ENCODE measurements around the gene RPL38.

The RPL38 gene

DNA sequence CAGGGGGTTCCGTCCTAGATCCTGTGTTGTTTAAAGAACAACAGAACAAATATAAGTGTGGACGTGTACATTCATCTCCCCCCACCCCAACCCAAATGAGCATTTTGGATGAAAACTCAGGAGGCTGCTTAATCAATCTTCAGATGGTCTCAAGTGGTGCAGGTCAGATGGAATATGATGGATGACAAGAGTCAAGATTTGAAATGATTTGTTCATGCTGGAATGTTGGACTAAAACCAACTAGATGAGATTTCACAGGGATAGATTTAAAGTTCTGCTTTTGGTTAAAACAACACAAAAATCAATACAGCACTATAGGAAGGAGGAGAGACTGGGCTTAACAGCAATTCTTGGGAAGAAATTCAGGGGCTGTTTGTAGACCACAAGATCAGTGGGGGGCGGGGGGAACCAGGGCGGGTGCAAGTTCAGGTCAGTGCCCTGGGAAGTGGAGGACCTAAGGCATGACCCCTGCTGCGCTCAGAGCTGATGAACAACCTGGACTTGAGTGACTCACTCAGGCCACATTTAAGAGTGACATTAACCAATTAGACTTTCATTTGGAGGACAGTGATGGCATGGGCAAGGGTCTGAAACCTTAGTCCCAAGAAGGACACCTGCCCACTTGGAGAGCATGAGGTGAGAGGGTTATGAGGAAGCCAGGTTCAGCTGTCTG, 25.0 kb downstream of the RPL38 start:
- H3K27ac ChIP-seq (ENCODE audit: low read depth, low read length), result no peak overlapping the region

DNA sequence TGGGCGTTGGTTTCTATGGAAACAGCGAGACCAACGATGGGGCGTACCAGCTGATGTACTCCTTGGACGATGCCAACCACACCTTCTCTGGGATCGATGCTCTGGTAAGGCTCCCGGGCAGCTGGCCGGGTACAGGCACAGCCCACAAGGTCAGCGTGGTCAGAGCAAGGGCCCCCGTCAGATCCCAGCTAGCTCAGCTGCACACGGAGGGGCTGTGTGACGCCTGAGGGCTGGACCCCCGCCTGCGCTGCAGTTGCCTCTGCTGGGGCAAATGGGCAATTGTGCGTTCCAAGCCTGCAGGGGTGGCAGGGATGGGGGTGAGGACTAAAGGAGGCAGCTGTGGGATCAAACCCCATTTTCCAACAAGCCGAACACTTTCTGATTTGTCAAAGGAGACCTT, 27.4 kb downstream of the RPL38 start:
- Histone ChIP-seq H3K27ac (ENCODE audit: low read depth, low read length) (no peak overlapping the region), H3K4me1 (ENCODE audit: control insufficient read depth, insufficient read depth, low read length) (no peaks in the 10 kb centered on the region)

More for the DNA sequence above, 25.0 kb downstream of the RPL38 start:
- H3K9me3 ChIP-seq (ENCODE audit: control insufficient read depth, insufficient read depth, low read depth, low read length), result no peaks in the 10 kb centered on the region
- H3K27me3 ChIP-seq (ENCODE audit: control insufficient read depth, insufficient read depth, low read length), result no peaks in the 10 kb centered on the region
- no peaks in the 10 kb centered on the region; the same call in 1 of the 2 replicates for H3K4me1 ChIP-seq (ENCODE audit: control insufficient read depth, insufficient read depth, low read length)
- H3K9ac ChIP-seq (ENCODE audit: low read length), result no peak overlapping the region
- H3K4me3 ChIP-seq (ENCODE audit: low read depth, low read length), result no peak overlapping the region
- no peaks in the 10 kb centered on the region for H3K36me3 ChIP-seq (ENCODE audit: control insufficient read depth, insufficient read depth, low read length)

DNA sequence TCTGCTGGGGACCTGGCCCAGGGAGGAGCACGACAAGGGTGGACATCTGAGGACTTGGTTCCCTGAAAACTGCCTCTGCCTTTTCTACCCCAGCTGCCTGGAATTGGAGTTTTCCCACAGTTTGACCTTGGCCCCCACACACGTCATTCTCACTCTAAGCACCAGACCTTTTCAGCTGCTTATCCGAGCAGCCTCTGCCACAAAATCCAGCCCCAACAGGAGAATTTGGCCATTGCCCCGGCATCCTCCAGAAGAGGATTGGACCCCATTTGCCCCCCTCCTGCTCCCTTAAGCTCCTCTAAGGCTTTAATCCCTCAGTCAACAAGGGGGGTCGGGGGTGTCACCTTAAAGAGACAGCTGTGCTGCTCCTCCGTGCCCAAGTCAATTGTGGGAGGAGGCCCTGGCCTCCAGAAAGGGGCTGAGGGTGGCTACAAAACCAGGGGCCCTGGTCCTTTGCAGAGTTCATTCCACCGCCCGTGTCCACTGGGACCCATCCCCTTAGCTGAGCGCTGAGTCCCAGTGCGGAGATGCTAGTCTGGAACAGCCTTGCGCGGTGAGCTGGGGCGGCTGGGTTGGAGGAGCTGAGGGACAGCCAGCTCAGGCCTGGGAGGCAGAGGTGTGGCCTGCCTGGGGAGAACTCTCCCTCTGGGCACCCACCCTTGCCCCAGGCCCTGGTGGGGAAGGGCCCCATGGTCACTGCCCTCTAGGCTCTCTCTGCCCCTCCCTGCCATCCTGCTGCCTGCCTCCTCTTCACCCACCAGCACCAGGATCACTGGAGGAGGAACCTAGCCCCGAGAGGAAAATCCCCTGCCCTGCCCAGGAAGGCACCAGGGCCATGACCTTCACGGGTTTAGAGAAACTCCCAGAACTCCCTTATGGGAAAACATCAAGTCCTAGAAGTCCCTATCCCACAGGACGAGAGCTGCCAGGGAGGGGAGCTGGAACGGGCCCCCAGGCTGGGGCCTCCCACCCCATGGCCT, 28.7 kb downstream of the RPL38 start:
- H3K27me3 ChIP-seq (ENCODE audit: control insufficient read depth, insufficient read depth, low read length), result no peaks in the 10 kb centered on the region
- H3K36me3 ChIP-seq (ENCODE audit: control insufficient read depth, insufficient read depth, low read length), result no peaks in the 10 kb centered on the region
- no peak overlapping the region for H3K9ac ChIP-seq (ENCODE audit: low read length)
- no peak overlapping the region for H3K4me3 ChIP-seq (ENCODE audit: low read depth, low read length)
- no peaks in the 10 kb centered on the region for H3K4me1 ChIP-seq (ENCODE audit: control insufficient read depth, insufficient read depth, low read length)
- no peak overlapping the region for H3K27ac ChIP-seq (ENCODE audit: low read depth, low read length)
- H3K9me3 ChIP-seq (ENCODE audit: control insufficient read depth, insufficient read depth, low read depth, low read length), result no peaks in the 10 kb centered on the region

More for the DNA sequence above, 27.4 kb downstream of the RPL38 start:
- Histone ChIP-seq H3K27me3 (ENCODE audit: control insufficient read depth, insufficient read depth, low read length) (no peaks in the 10 kb centered on the region), H3K9ac (ENCODE audit: low read length) (no peak overlapping the region), H3K4me3 (ENCODE audit: low read depth, low read length) (no peak overlapping the region), H3K36me3 (ENCODE audit: control insufficient read depth, insufficient read depth, low read length) (no peaks in the 10 kb centered on the region), H3K9me3 (ENCODE audit: control insufficient read depth, insufficient read depth, low read depth, low read length) (no peaks in the 10 kb centered on the region)

DNA sequence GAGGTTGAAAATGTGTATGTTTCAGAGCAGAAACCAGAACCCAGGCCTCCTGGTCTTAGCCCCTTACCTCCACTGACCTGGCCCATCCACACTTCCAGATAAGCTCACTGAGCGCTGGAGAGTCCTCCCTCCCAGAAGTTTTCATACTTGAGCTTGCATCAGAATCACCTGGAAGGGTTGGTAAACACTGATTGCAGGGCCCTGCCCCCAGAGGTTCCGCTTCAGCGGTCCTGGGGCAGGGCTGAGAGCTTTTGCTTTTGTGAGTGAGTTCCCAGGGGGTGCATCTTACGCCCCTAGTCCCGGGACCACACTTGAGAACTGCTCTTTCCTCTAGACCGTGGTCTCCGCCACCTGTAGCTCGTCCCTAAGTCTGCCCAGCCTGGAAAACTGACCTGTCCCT, 30.5 kb downstream of the RPL38 start:
- no peak overlapping the region for H3K4me3 ChIP-seq (ENCODE audit: low read depth, low read length)
- no peak overlapping the region for H3K9ac ChIP-seq (ENCODE audit: low read length)
- H3K4me1 ChIP-seq (ENCODE audit: control insufficient read depth, insufficient read depth, low read length), result no peaks in the 10 kb centered on the region
- H3K27ac ChIP-seq (ENCODE audit: low read depth, low read length), result no peak overlapping the region
- H3K27me3 ChIP-seq (ENCODE audit: control insufficient read depth, insufficient read depth, low read length), result no peaks in the 10 kb centered on the region
- no peaks in the 10 kb centered on the region for H3K9me3 ChIP-seq (ENCODE audit: control insufficient read depth, insufficient read depth, low read depth, low read length)
- H3K36me3 ChIP-seq (ENCODE audit: control insufficient read depth, insufficient read depth, low read length), result no peaks in the 10 kb centered on the region

DNA sequence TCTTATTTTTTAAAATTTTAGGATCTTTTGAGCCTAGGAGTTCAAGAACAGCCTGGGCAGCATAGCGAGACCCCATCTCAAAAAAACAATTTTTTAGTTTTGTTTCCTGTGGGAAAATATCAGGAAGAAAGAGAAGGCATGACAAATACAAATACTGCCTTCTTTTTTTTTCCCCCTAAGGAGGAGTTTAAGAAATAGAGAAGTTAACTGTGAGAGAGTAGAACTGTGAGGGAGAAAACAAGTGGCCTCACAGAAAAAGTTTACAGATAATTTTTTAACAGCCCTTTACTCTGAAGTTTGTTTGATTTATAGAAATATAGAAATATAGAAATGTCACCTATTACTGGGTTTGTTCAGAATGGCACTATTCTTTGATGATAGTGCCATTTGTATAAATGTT, 31.0 kb downstream of the RPL38 start:
- Histone ChIP-seq H3K9ac (ENCODE audit: low read length) (no peak overlapping the region), H3K9me3 (ENCODE audit: control insufficient read depth, insufficient read depth, low read depth, low read length) (no peaks in the 10 kb centered on the region), H3K36me3 (ENCODE audit: control insufficient read depth, insufficient read depth, low read length) (no peaks in the 10 kb centered on the region), H3K27me3 (ENCODE audit: control insufficient read depth, insufficient read depth, low read length) (no peaks in the 10 kb centered on the region), H3K4me1 (ENCODE audit: control insufficient read depth, insufficient read depth, low read length) (no peaks in the 10 kb centered on the region), H3K27ac (ENCODE audit: low read depth, low read length) (no peak overlapping the region), H3K4me3 (ENCODE audit: low read depth, low read length) (no peak overlapping the region)

DNA sequence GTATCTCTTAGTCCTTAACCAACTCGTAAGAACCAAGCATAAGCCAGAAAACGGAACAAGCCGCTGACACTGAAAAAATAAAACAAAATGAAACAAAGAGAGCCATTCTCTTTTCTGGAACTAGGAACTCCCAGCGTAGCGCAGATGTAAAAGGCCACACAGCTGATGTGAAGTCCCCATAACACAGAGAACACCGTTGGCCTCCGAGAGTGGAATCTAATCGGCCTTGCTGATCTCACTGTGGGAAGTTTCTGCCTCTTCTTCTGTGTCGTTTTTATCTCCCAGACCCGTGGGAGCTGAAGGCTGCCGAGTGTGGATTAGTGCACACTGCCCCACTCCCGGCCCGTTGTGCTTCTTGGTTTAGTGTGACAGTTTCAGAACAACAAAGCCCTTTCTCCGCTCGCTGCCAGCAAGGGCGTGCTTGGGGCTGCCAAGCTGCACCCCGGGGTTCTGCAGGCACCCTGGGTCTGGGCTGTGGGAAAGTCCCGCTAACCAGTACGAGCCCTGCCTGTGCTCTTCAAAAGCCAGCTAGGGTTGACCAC, 31.6 kb downstream of the RPL38 start:
- H3K27me3 ChIP-seq (ENCODE audit: control insufficient read depth, insufficient read depth, low read length), result no peaks in the 10 kb centered on the region
- no peak overlapping the region for H3K4me3 ChIP-seq (ENCODE audit: low read depth, low read length)
- no peaks in the 10 kb centered on the region for H3K4me1 ChIP-seq (ENCODE audit: control insufficient read depth, insufficient read depth, low read length)
- H3K9me3 ChIP-seq (ENCODE audit: control insufficient read depth, insufficient read depth, low read depth, low read length), result no peaks in the 10 kb centered on the region
- H3K27ac ChIP-seq (ENCODE audit: low read depth, low read length), result no peak overlapping the region
- H3K9ac ChIP-seq (ENCODE audit: low read length), result no peak overlapping the region
- no peaks in the 10 kb centered on the region for H3K36me3 ChIP-seq (ENCODE audit: control insufficient read depth, insufficient read depth, low read length)

DNA sequence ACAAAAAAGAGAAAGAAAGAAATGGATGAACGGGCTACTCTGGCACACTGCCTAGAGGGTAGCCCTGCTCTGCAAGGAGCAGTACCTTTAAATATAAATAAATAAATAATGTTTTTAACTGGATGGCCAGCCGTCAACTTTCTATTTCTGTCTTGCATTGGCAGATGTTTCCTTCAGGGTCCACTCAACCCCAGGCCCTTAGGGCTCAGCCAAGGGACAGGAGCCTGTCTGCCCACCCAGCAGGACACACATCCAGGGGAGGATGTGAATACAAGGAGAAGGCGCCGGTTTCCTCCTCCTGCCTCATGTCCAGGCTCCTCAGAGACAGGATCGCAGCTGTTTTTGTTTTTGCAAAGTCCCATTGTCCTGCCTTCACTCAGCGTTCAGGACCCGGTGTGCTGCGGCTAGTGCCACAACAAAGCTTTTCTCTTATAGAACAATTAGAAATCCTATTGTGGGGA, 32.5 kb downstream of the RPL38 start:
- no peaks in the 10 kb centered on the region for H3K36me3 ChIP-seq (ENCODE audit: control insufficient read depth, insufficient read depth, low read length)
- no peak overlapping the region for H3K4me3 ChIP-seq (ENCODE audit: low read depth, low read length)
- H3K9ac ChIP-seq (ENCODE audit: low read length), result no peak overlapping the region
- H3K9me3 ChIP-seq (ENCODE audit: control insufficient read depth, insufficient read depth, low read depth, low read length), result no peaks in the 10 kb centered on the region
- H3K27me3 ChIP-seq (ENCODE audit: control insufficient read depth, insufficient read depth, low read length), result no peaks in the 10 kb centered on the region
- H3K4me1 ChIP-seq (ENCODE audit: control insufficient read depth, insufficient read depth, low read length), result peaks cover 7% of the 10 kb centered on the region; the same call in 1 of the 2 replicates
- no peak overlapping the region for H3K27ac ChIP-seq (ENCODE audit: low read depth, low read length)

DNA sequence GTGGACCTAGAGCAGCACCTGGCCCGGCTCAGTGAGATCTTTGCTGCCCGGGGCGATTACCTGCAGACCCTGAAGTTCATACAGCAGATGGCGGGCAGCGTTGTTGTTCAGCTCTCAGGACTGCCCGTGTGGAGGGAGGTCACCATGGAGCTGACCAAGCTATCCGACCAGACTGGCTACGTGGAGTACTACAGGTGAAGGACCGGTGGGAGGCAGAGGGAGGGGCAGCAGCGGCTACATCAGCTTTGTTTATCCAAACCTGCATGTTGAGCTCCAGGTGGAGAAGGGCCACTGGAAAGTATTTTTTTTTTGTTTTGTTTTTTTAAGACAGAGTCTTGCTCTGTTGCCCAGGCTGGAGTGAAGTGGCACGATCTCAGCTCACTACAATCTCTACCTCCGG, 33.8 kb downstream of the RPL38 start:
- H3K27ac ChIP-seq (ENCODE audit: low read depth, low read length), result no peak overlapping the region
- peaks cover 7% of the 10 kb centered on the region; the same call in 1 of the 2 replicates for H3K4me1 ChIP-seq (ENCODE audit: control insufficient read depth, insufficient read depth, low read length)
- H3K4me3 ChIP-seq (ENCODE audit: low read depth, low read length), result no peak overlapping the region
- H3K9me3 ChIP-seq (ENCODE audit: control insufficient read depth, insufficient read depth, low read depth, low read length), result no peaks in the 10 kb centered on the region
- H3K27me3 ChIP-seq (ENCODE audit: control insufficient read depth, insufficient read depth, low read length), result no peaks in the 10 kb centered on the region
- no peak overlapping the region for H3K9ac ChIP-seq (ENCODE audit: low read length)
- H3K36me3 ChIP-seq (ENCODE audit: control insufficient read depth, insufficient read depth, low read length), result no peaks in the 10 kb centered on the region

DNA sequence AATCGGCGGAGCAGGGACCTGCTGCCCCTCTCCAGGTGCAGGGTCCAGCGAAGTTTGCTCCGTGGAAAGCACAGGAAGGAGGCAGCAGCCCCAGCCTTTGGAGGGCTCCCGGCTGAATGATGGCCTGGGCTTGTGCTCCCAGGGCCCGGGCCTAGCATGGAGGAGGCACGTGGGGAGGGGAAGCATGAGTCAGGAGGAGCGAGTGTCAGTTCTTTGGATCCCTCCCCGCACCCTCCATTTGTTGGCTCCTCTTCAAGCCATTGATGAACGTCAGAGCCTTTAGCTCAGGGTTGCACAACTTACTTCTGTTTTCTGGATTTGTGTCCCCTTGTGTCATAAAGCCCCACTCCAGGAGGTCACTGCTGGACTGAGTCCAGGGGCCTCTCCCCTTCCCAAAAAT, 35.7 kb downstream of the RPL38 start:
- Histone ChIP-seq H3K4me1 (ENCODE audit: control insufficient read depth, insufficient read depth, low read length) (peaks cover 7% of the 10 kb centered on the region; the same call in 1 of the 2 replicates), H3K36me3 (ENCODE audit: control insufficient read depth, insufficient read depth, low read length) (no peaks in the 10 kb centered on the region), H3K9ac (ENCODE audit: low read length) (no peak overlapping the region), H3K4me3 (ENCODE audit: low read depth, low read length) (no peak overlapping the region), H3K27me3 (ENCODE audit: control insufficient read depth, insufficient read depth, low read length) (0 out of 2 replicates have a peak, but pooled peaks cover 2% of the 10 kb centered on the region), H3K27ac (ENCODE audit: low read depth, low read length) (no peak overlapping the region), H3K9me3 (ENCODE audit: control insufficient read depth, insufficient read depth, low read depth, low read length) (no peaks in the 10 kb centered on the region)

DNA sequence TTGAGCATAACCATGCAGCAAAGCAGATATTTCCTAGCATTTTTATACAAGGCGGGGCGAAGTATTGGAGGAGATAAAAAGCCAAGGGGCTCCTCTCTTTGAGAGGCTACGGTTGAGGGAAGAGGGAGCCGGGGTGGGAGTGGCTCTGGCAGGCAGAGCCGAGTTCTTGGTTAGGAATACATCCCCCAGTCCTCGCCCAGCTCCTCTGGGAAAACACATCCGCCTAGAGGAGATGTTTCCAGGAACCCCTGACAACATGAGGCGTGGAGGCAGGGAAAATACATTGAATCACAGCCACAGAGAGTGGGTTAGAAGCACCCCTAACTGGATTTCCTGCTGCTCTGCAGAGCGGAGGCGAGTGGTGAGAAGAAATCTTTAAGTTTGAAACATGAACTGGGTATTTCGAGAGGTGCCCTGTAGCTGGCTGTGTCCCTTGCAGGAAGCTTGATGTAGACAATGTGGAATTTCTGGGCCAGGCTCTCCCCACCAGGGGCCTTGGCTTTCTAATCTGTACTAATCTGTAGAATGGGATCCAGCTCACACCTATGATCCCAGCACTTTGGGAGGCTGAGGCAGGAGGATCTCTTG, 37.2 kb downstream of the RPL38 start:
- Histone ChIP-seq H3K4me3 (ENCODE audit: low read depth, low read length) (no peak overlapping the region), H3K27me3 (ENCODE audit: control insufficient read depth, insufficient read depth, low read length) (peaks cover 9% of the 10 kb centered on the region; the same call in 1 of the 2 replicates), H3K9ac (ENCODE audit: low read length) (no peak overlapping the region), H3K9me3 (ENCODE audit: control insufficient read depth, insufficient read depth, low read depth, low read length) (no peaks in the 10 kb centered on the region), H3K4me1 (ENCODE audit: control insufficient read depth, insufficient read depth, low read length) (peaks cover 16% of the 10 kb centered on the region), H3K36me3 (ENCODE audit: control insufficient read depth, insufficient read depth, low read length) (no peaks in the 10 kb centered on the region), H3K27ac (ENCODE audit: low read depth, low read length) (no peak overlapping the region)

Data from HUES6 (cell line).